Ovary (tissue), 3 donors: ENCODE measurements around the gene UTRN.

Source experiments
- POLR2A ChIP-seq: fragments of 450-650 bp; IDR thresholded peaks from one replicate; pipeline ENCODE4 v1.6.1; 2017; ENCODE audit warnings: antibody characterized with exemption, mild to moderate bottlenecking, moderate library complexity
- TF ChIP-seq, protein P1 (sequence below), 3 donors: fragments of 450-650 bp in 2 of 3; fragments of 200-600 bp in 1 of 3; IDR thresholded peaks; one replicate each; pipeline versions ENCODE4 v1.5.1 to v1.8.0; 2016 to 2022; ENCODE audit warnings: antibody characterized with exemption in 3 of 3, mild to moderate bottlenecking in 1 of 3
- donor health status: DM: no; HTN: no; CAD: no.

DNA sequence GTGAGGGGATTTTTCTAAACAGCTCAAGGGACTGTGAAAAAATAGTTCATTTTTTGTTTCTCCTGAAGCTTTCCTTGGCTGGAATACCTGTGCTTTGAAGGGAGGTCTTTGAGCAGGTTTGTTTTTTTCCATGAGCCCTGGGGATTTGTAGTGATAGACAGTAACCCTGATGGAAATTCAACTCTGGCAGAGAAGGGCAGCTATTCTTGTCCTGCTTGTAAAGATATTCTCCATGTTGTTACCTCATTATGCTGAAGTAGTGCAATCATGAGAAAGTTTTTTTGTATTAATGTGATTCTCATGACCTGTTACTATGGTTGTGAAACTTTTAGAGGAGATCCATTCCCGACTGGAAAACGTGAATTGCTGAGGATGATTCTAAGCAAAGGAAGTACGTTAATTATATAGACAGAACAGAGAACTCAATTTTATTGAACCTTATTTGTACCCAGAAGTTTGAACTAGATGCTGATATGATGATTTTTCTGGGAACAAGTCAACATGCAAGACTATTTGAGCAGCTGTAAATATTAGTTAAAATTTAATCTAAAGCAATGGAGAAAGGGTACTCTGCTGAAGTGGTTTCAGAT lies 12.5 kb downstream of the UTRN start:
- TF ChIP-seq, protein P1, sequence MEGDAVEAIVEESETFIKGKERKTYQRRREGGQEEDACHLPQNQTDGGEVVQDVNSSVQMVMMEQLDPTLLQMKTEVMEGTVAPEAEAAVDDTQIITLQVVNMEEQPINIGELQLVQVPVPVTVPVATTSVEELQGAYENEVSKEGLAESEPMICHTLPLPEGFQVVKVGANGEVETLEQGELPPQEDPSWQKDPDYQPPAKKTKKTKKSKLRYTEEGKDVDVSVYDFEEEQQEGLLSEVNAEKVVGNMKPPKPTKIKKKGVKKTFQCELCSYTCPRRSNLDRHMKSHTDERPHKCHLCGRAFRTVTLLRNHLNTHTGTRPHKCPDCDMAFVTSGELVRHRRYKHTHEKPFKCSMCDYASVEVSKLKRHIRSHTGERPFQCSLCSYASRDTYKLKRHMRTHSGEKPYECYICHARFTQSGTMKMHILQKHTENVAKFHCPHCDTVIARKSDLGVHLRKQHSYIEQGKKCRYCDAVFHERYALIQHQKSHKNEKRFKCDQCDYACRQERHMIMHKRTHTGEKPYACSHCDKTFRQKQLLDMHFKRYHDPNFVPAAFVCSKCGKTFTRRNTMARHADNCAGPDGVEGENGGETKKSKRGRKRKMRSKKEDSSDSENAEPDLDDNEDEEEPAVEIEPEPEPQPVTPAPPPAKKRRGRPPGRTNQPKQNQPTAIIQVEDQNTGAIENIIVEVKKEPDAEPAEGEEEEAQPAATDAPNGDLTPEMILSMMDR (IDR thresholded peaks at IDR 0.05) = no peak
- TF ChIP-seq POLR2A = no peak
